Stimulated activated CD4-positive, alpha-beta T cell treated with anti-CD3 and anti-CD28 coated beads, TNF-alpha, amount 100 ng/mL, for 24 hours (primary cell): ENCODE results near the gene NUDT2.
A peak's percentile ranks its signal among the peaks of the same experiment; 100 is the strongest.

Experiments
- DNase-seq, 3 experiments: peaks; one replicate each; pipeline ENCODE4 v3.0.0-alpha.2; 2020; ENCODE audit warnings: low read depth in 3 of 3

Gene NUDT2

GRCh38 chr9:34370970-34371880, 41.9 kb downstream of the NUDT2 start:
- no peak for DNase-seq

GRCh38 chr9:34371886-34372466, 42.6 kb downstream of the NUDT2 start:
- DNase-seq, result no peak

GRCh38 chr9:34372467-34373011, 43.2 kb downstream of the NUDT2 start:
- DNase-seq, result no peak

- no peak for DNase-seq
Measured at GRCh38 chr9:34373749-34374148, 44.4 kb downstream of the NUDT2 start.

GRCh38 chr9:34374339-34374738, 45.0 kb downstream of the NUDT2 start:
- DNase-seq, result no peak

GRCh38 chr9:34374905-34375552, 45.7 kb downstream of the NUDT2 start:
- DNase-seq, result no peak

GRCh38 chr9:34375901-34376595, 46.7 kb downstream of the NUDT2 start:
- peak in 1 of 3 experiments; percentile 29 for DNase-seq

GRCh38 chr9:34376596-34377403, 47.4 kb downstream of the NUDT2 start, which contains the start of gene MYORG:
TSS of gene MYORG (minus strand) at chr9:34376898. CDS start at chr9:34372943, 3,955 bp downstream.
- peak; percentile 90 to 98 (median 92) for DNase-seq

- DNase-seq, result no peak
Measured at GRCh38 chr9:34377404-34377746, 48.0 kb downstream of the NUDT2 start.

- no peak for DNase-seq
Measured at GRCh38 chr9:34378376-34379060, 49.1 kb downstream of the NUDT2 start.

- peak; percentile 81 to 91 (median 90) for DNase-seq
Measured at GRCh38 chr9:34379334-34380033, 50.1 kb downstream of the NUDT2 start.

GRCh38 chr9:34380034-34380510, 50.7 kb downstream of the NUDT2 start:
- DNase-seq, result no peak

GRCh38 chr9:34380511-34381315, 51.3 kb downstream of the NUDT2 start:
- peak; percentile 54 to 79 (median 60) for DNase-seq

- DNase-seq, result no peak
Measured at GRCh38 chr9:34381323-34381722, 52.0 kb downstream of the NUDT2 start.

GRCh38 chr9:34382054-34382453, 52.7 kb downstream of the NUDT2 start:
- no peak for DNase-seq

- DNase-seq, result no peak
Measured at GRCh38 chr9:34382879-34383278, 53.5 kb downstream of the NUDT2 start.

- no peak for DNase-seq
Measured at GRCh38 chr9:34383904-34384303, 54.5 kb downstream of the NUDT2 start.

- no peak for DNase-seq
Measured at GRCh38 chr9:34384368-34385165, 55.2 kb downstream of the NUDT2 start.
